ENCODE measurements around the gene HES5.

- TF ChIP-seq GATA2 (IDR thresholded peaks at IDR 0.05; ENCODE audit: low read depth, low read length): no peak
- TF ChIP-seq GATA3 (IDR thresholded peaks at IDR 0.05; ENCODE audit: low read depth, low read length): no peak
Observed at GRCh38 chr1:2520806-2521205, 9.3 kb downstream of the HES5 start.

Data from SH-SY5Y (cell line).